Body of pancreas (tissue), 4 donors: ENCODE data around the gene HSD17B3. TPM values are rescaled to one million over a fixed set of nuclear protein-coding genes. Genes with fewer than 3 reads are reported as not detected.

ENCODE experiments used
- ATAC-seq: fragments of 150-250 bp; one replicate; pipeline ENCODE4 v1.9.1; 2016
- DNase-seq, 4 donors: peaks; one replicate each; pipeline ENCODE4 v3.0.0-alpha.2; 2019
- H3K27ac ChIP-seq, 4 donors: fragments of 200-600 bp; sonication (generic); 1 replicate in 3 of 4; 2 replicates in 1 of 4; pipeline versions ENCODE4 v1.5.1 to v1.6.1; 2016 to 2019; ENCODE audit warnings: mild to moderate bottlenecking in 1 of 4, mixed read lengths in 1 of 4, moderate library complexity in 1 of 4
- H3K27me3 ChIP-seq, 2 donors: fragments of 200-600 bp; sonication (generic); one replicate each; pipeline ENCODE4 v1.6.0; 2016; ENCODE audit warnings: mild to moderate bottlenecking in 1 of 2
- H3K36me3 ChIP-seq, 2 donors: fragments of 200-600 bp; sonication (generic); replicated peaks in 1 of 2; 2 replicates each; pipeline ENCODE4 v1.5.1; 2016; ENCODE audit warnings: low read depth in 2 of 2; ENCODE audit not compliant: insufficient read depth in 1 of 2
- H3K4me1 ChIP-seq: fragments of 200-600 bp; sonication (generic); one replicate; pipeline ENCODE4 v1.6.0; 2016
- H3K4me3 ChIP-seq, 2 donors: fragments of 200-600 bp; sonication (generic); 1 replicate in 1 of 2; 2 replicates in 1 of 2; pipeline ENCODE4 v1.5.1; 2016 to 2019
- H3K9me3 ChIP-seq, 3 donors: fragments of 200-600 bp; sonication (generic); 1 replicate in 2 of 3; 2 replicates in 1 of 3; pipeline ENCODE4 v1.5.1; 2016
- POLR2A ChIP-seq, 3 donors: fragments of 450-650 bp; IDR thresholded peaks; one replicate each; pipeline ENCODE4 v1.6.1; 2016; ENCODE audit warnings: antibody characterized with exemption in 3 of 3, mild to moderate bottlenecking in 2 of 3
- WGBS, 2 donors: methylation state at CpG; one replicate each; pipeline ENCODE4 v1.1.5; 2017; 5-methylcytosine and 5-hydroxymethylcytosine counted together
- intact Hi-C: fragments of 100-400 bp; cut with DNase I; formaldehyde crosslinking; loops from one replicate; pipeline ENCODE4 v1.15.1; 2023
- total RNA-seq, 2 donors: library from RNA; depleted of rRNA; stranded (reverse); fragments of >200 nt; gene quantifications; one replicate each; pipeline ENCODE4 v1.1.0, GENCODE V29; 2016
- TF ChIP-seq, protein P1 (sequence below), 7 experiments: fragments of 450-650 bp in 4 of 7; fragments of 200-600 bp in 3 of 7; sonication (generic) in 3 of 7; IDR thresholded peaks; one replicate each; pipeline ENCODE4 v1.5.1; 2016 to 2019; ENCODE audit warnings: antibody characterized with exemption in 7 of 7

The HSD17B3 gene
- total RNA-seq, 2 donors from 2014 or later = 0.52 TPM; not detected in 1

DNA sequence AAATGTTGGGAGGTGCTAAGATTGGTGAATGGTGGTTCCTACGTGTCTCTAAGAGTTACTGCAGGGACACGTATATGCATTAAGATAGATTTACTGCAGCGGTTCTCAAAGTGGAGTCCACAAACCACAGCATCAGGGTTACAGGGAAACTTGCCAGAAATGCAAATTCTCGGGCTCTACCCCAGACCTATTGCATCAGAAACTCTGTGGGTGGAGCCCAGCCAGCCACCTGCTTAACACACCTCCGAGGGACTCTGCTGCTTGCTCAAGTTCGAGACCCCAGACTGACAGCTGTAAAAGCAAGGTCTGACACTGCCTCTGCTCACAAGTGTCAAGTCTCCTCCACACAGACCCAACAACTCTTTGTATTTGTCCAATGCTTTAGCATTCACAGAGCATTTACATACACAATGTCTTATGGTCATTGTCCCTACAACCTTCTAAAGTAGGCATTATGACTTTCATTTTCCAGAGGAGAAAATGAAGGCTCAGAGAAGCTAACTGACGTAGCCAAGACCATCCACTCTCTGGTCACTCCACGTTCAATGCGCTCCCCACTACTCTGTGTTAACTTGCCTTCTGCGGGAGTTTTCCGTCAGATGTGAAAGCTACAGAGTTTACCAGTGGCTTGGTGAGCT lies 48.8 kb downstream of the HSD17B3 start:
- intact Hi-C loops = no loop called here
- Histone ChIP-seq H3K27me3 (no peaks in the 10 kb centered on the region), H3K4me1 (no peaks in the 10 kb centered on the region), H3K9me3 (no peaks in the 10 kb centered on the region), H3K27ac (no peak overlapping the region), H3K4me3 (no peak overlapping the region), H3K36me3 (no peaks in the 10 kb centered on the region)
- DNase-seq (no peak), ATAC-seq (no peak)
- TF ChIP-seq, protein P1, sequence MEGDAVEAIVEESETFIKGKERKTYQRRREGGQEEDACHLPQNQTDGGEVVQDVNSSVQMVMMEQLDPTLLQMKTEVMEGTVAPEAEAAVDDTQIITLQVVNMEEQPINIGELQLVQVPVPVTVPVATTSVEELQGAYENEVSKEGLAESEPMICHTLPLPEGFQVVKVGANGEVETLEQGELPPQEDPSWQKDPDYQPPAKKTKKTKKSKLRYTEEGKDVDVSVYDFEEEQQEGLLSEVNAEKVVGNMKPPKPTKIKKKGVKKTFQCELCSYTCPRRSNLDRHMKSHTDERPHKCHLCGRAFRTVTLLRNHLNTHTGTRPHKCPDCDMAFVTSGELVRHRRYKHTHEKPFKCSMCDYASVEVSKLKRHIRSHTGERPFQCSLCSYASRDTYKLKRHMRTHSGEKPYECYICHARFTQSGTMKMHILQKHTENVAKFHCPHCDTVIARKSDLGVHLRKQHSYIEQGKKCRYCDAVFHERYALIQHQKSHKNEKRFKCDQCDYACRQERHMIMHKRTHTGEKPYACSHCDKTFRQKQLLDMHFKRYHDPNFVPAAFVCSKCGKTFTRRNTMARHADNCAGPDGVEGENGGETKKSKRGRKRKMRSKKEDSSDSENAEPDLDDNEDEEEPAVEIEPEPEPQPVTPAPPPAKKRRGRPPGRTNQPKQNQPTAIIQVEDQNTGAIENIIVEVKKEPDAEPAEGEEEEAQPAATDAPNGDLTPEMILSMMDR (IDR thresholded peaks at IDR 0.05) = no peak
- no peak for TF ChIP-seq POLR2A (IDR thresholded peaks at IDR 0.05)
- 70 to 81% methylated on average over 10 to 11 of the region's 11 CpGs for WGBS, 2 donors

DNA sequence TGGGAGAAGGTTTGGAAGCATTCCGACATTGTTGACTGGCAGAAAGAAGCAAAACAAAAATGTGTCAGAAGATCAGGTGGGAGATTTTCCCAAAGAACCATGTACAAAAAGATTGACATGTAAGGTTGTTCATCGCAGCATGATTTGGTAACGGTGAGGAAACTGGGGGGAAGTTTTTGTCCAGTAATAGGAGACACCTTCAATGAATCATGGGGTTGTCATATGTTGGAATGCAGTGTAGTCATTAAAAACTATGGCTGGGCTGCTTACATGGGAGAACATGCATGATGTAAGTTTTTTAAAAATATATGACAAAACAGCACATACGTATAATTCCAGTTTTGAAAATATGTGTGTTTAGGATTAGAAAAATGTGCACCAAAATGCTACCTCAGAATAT lies 50.5 kb downstream of the HSD17B3 start:
- intact Hi-C loops = no loop called here
- no peak for DNase-seq
- TF ChIP-seq POLR2A (IDR thresholded peaks at IDR 0.05) = no peak
- TF ChIP-seq, protein P1 (IDR thresholded peaks at IDR 0.05) = no peak

DNA sequence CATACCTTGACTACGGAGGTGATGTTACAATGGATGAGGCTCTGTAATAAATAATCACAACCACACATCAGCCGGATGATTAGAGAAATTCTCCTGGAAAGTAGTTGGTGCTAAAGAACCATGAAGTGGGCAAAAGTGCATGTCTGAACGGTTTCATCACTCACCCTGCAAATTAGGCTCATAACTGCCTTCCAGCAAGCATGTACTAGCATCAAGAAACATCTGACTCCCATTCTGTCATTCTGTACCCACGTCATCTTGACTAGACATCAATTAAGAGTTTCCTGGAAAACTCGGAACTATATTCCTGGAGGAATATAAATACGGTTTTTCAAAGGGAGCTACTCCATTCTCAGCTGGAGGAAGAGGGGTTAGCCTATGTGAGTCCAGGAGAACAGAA lies 52.2 kb downstream of the HSD17B3 start:
- TF ChIP-seq, protein P1 (IDR thresholded peaks at IDR 0.05) = no peak
- TF ChIP-seq POLR2A (IDR thresholded peaks at IDR 0.05) = no peak
- Histone ChIP-seq H3K9me3 (no peaks in the 10 kb centered on the region), H3K4me3 (no peak overlapping the region), H3K36me3 (no peaks in the 10 kb centered on the region), H3K27ac (no peak overlapping the region), H3K4me1 (peaks cover 15% of the 10 kb centered on the region), H3K27me3 (no peaks in the 10 kb centered on the region)
- no peak for ATAC-seq
- intact Hi-C loops = no loop called here
- no peak for DNase-seq
- WGBS, 2 donors = 71 to 75% methylated on average over 6 of the region's 6 CpGs

More for the DNA sequence above, 50.5 kb downstream of the HSD17B3 start:
- Histone ChIP-seq H3K27me3 (no peaks in the 10 kb centered on the region), H3K4me3 (no peak overlapping the region), H3K36me3 (no peaks in the 10 kb centered on the region), H3K27ac (no peak overlapping the region), H3K4me1 (peaks cover 4% of the 10 kb centered on the region), H3K9me3 (no peaks in the 10 kb centered on the region)
- no peak for ATAC-seq
- WGBS, 2 donors = 93 to 96% methylated on average over 4 of the region's 4 CpGs

DNA sequence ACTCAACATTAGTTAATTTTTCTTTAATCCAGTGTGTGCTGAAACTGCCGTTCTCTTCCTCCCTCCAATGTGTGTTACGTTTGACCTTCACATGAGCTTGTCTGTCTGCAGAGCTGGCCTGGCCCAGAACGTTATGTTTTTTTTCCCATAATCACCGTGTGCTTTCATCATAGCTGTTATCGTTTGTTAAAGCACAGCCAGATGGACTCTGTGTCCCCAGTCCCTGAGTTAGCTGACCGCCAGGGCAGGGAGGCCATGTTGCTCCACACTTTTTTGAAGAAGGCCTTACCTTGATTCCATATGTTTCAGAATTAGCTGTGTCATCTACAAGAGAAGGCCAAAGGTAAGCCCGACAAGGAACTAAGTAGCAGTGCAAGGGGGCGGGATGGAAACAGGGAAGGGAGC lies 55.7 kb downstream of the HSD17B3 start:
- TF ChIP-seq, protein P1 (IDR thresholded peaks at IDR 0.05) = no peak
- TF ChIP-seq POLR2A (IDR thresholded peaks at IDR 0.05) = peak in 1 of 3 donors; percentile 46
- ATAC-seq = peak; percentile 88
- H3K27ac ChIP-seq = peak overlapping the region in 3 of 4 donors; percentile 36 to 74 (median 39)
- WGBS, 2 donors = 31 to 34% methylated on average over 8 of the region's 8 CpGs
- no peaks in the 10 kb centered on the region for H3K27me3 ChIP-seq
- H3K4me3 ChIP-seq = no peak overlapping the region
- H3K4me1 ChIP-seq = peaks cover 15% of the 10 kb centered on the region
- intact Hi-C loops = no loop called here
- peak; percentile 26 to 77 (median 41) for DNase-seq
- no peaks in the 10 kb centered on the region for H3K36me3 ChIP-seq
- H3K9me3 ChIP-seq = no peaks in the 10 kb centered on the region

DNA sequence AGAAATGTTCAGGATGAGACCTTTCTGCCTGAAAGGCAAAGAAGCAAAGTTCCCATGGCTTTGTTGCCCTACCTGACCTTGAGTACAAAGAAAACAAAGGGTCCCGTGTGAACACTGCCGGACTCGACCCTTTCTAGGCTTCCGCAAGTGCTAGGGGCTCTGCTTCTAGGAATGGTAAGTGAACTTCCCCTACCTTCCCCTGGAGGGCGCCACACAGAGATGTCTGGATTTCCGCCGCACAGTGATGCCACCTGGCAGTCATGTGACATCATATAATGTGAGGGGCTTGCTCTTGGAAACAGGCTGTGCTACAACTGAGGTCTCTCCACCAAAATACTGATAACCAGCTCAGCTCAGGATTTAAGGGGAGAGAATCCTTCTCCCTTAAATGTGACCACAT lies 56.6 kb downstream of the HSD17B3 start:
- Histone ChIP-seq H3K27ac (no peak overlapping the region), H3K36me3 (no peaks in the 10 kb centered on the region), H3K4me3 (no peak overlapping the region), H3K9me3 (no peaks in the 10 kb centered on the region), H3K27me3 (no peaks in the 10 kb centered on the region), H3K4me1 (peaks cover 15% of the 10 kb centered on the region)
- TF ChIP-seq, protein P1 (IDR thresholded peaks at IDR 0.05) = no peak
- no peak for TF ChIP-seq POLR2A (IDR thresholded peaks at IDR 0.05)
- WGBS, 2 donors = 86 to 96% methylated on average over 4 to 7 of the region's 7 CpGs
- DNase-seq (no peak), ATAC-seq (no peak)
- intact Hi-C loops = no loop called here
